Effector memory CD4-positive, alpha-beta T cell (primary cell): ENCODE data around the gene DGAT2.
"Not testable (repeated sequence)": the region's sequence is repeated elsewhere in the genome, so short reads cannot be mapped to it uniquely, and the experiment has no call there.

Source experiments
- DNase-seq, 3 donors: peaks; one replicate each; pipeline ENCODE4 v3.0.0-alpha.2; 2020
- H3K27ac ChIP-seq: 2 replicates; pipeline ENCODE4 v1.7.0; 2013; ENCODE audit warnings: mild to moderate bottlenecking, low read length, moderate library complexity; ENCODE audit not compliant: insufficient read depth, poor library complexity, severe bottlenecking
- H3K27me3 ChIP-seq: replicated peaks from 2 replicates; pipeline ENCODE4 v1.7.0; 2013; ENCODE audit warnings: mild to moderate bottlenecking, low read length; ENCODE audit not compliant: insufficient read depth, control insufficient read depth, poor library complexity, severe bottlenecking
- H3K36me3 ChIP-seq: 2 replicates; pipeline ENCODE4 v1.7.0; 2013; ENCODE audit warnings: mild to moderate bottlenecking, low read length, moderate library complexity; ENCODE audit not compliant: control insufficient read depth, insufficient read depth
- H3K4me1 ChIP-seq: 2 replicates; pipeline ENCODE4 v1.7.0; 2013; ENCODE audit warnings: low read length, mild to moderate bottlenecking; ENCODE audit not compliant: control insufficient read depth, insufficient read depth, poor library complexity, severe bottlenecking
- H3K4me3 ChIP-seq: 2 replicates; pipeline ENCODE4 v1.7.0; 2013; ENCODE audit warnings: low read length, low read depth, mild to moderate bottlenecking; ENCODE audit not compliant: insufficient read depth, poor library complexity, severe bottlenecking
- H3K9me3 ChIP-seq: 2 replicates; pipeline ENCODE4 v1.7.0; 2013; ENCODE audit warnings: mild to moderate bottlenecking, low read length, moderate library complexity; ENCODE audit not compliant: control insufficient read depth

DGAT2 gene

DNA sequence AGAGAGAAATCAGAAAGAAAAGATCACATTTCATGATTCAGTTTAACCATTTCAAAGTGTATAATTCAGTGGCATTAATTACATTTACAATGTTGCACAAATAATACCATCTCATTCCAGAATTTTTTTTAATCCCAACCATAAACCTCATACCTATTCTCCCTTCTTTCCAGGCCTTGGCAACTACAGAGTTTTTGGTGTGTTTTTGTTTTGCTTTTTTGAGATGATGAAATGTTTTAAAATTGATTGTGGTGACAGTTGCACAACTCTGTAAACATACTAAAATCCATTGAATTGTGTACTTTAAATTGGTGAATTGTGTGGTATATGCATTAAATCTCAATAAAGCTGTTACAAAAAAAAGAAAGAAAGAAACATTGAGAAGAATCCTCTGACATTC, 13.6 kb upstream of the DGAT2 start:
- DNase-seq, H3K4me3 ChIP-seq, H3K36me3 ChIP-seq, H3K27me3 ChIP-seq, H3K4me1 ChIP-seq, H3K27ac ChIP-seq, H3K9me3 ChIP-seq: not testable (repeated sequence)

DNA sequence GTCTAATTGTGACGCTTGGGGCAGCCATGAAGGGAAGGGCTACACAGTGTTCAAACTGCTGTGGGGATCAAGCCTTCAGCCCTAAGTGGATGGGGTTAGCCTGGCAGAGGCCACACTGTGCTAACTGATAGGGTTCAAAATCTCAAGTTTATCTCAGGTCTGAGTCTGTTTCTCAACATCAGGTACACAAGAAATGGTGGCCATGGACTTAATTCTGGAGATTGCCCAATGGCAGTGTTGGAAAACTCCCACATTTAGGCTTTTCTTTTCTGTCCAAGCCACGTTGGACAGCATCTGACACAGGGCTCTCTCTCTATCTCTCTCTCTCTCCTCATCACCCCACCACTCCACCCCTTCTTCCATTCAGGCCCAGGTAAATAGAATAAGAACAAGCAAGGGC, 10.9 kb upstream of the DGAT2 start:
- no peak for DNase-seq
- Histone ChIP-seq H3K4me3 (no peak overlapping the region), H3K27ac (no peak overlapping the region), H3K27me3 (no peaks in the 10 kb centered on the region), H3K4me1 (no peaks in the 10 kb centered on the region), H3K9me3 (no peaks in the 10 kb centered on the region), H3K36me3 (no peaks in the 10 kb centered on the region)

DNA sequence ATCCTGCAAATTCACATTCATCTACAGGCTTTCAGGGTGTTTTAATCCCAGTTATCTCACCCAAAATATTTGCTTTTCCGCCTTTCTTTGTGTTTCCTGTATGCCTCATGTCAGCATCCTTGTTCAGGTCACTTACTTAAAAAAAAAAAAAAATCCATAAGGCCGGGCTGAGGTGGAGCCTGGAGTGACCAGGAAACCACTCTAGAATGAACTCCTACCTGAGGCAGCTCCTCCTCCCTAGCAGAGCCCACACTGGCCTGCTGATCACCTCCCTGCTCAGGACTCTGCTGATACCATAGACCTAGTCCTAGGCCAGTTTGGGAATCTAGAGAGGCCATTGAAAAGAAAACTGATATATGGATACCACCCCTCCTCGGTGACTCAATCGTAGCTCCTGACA, 8.7 kb upstream of the DGAT2 start:
- Histone ChIP-seq H3K36me3 (no peaks in the 10 kb centered on the region), H3K9me3 (no peaks in the 10 kb centered on the region), H3K4me1 (no peaks in the 10 kb centered on the region), H3K27me3 (no peaks in the 10 kb centered on the region), H3K4me3 (no peak overlapping the region), H3K27ac (no peak overlapping the region)
- DNase-seq, result no peak

DNA sequence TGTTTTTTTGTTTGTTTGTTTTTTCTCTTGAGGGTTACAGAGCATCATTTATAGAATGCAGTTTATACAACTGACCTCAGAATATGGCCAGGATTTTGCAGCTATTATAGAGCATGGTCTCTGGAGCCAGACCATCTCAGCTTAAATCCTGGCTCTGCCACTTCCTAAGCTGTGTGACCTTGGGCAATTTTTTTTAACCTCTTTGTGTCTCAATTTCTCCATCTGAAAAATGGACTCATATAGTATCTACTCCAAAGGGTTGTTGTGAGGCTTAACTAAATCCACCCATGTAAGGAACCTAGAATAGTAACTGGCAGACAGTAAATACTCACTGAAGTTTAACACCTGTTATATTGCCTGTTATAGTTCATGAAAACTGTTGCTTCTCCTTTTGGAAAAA, 8.3 kb upstream of the DGAT2 start:
- DNase-seq, result no peak
- no peaks in the 10 kb centered on the region for H3K36me3 ChIP-seq
- H3K4me1 ChIP-seq, result no peaks in the 10 kb centered on the region
- no peak overlapping the region for H3K4me3 ChIP-seq
- H3K9me3 ChIP-seq, result no peaks in the 10 kb centered on the region
- no peak overlapping the region for H3K27ac ChIP-seq
- H3K27me3 ChIP-seq, result no peaks in the 10 kb centered on the region

DNA sequence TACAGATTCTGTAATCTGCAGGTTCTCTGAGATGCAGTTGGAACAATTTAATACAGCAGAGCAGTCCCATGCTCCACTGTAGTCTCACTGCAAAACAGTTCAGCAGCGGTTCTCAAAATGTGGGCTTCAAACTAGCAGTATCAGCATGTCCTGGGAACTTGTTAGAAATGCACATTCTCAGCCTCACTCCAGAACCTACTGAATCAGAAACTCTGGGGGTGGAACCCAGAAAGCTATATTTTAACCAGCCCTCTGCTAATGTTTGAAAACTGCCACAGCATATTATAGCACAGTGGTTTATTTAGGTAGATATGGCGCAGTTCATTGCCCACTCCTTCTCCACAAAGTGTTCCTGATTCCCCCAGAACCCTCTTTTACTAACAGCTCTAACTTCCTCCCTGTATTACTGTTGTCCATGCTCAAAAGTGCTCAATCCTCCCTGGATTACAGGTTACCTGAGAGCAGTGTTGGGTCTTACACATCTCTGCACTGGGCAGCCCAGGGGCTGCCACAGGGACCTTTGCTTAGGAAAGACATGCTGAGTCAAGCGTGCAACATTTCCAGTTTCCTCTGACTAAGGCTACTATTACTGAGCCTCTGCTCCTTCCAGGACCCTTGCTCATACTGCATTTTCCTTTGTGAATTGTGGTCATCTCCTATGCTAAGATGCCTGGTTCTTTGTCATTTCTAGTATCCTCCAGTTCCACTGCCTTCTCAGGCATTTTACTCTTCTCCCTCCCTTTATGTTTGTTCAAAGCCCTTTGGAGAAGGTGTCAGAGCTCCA, 7.7 kb upstream of the DGAT2 start:
- Histone ChIP-seq H3K4me1 (no peaks in the 10 kb centered on the region), H3K9me3 (no peaks in the 10 kb centered on the region), H3K36me3 (no peaks in the 10 kb centered on the region), H3K27me3 (no peaks in the 10 kb centered on the region), H3K4me3 (no peak overlapping the region), H3K27ac (no peak overlapping the region)
- DNase-seq, result no peak

DNA sequence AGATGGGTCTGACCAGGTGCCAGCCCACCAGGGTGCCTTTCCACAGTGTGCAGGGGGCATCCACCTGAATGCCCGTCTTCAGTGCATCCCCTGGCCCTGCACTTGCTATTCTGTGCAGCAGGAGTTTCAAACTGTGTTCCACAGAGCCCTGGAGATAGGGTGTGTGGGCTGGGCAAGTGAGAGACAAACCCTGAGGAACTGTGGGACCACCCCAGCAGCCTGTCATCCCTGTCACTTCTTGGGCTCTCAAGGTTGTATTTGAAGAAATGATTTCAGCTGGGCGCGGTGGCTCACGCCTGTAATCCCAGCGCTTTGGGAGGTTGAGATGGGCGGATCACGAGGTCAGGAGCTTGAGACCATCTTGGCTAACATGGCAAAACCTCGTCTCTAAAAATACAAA, 6.4 kb upstream of the DGAT2 start:
- Histone ChIP-seq H3K4me3 (no peak overlapping the region), H3K27ac (no peak overlapping the region), H3K36me3 (no peaks in the 10 kb centered on the region), H3K27me3 (no peaks in the 10 kb centered on the region), H3K9me3 (no peaks in the 10 kb centered on the region), H3K4me1 (no peaks in the 10 kb centered on the region)
- no peak for DNase-seq

DNA sequence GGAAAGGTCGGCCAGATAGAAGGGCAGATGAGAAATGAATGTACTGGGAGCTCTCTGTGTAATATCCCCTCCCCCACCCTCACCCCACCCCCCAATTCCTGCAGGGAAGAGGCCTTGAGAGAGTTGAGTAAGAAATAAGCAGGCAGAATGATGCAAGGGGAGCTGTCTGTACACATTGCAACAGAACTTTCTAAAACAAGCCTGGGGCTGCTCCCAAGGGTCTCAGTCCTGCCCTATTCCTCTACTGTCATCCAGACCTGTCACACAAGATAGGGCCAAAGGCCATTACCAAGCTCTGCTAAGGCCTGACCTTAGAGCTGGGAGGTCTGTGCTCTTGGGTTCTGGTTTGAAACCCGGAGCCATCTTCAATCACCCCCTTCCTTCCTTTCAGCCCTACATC, 5.7 kb upstream of the DGAT2 start:
- no peaks in the 10 kb centered on the region for H3K9me3 ChIP-seq

DNA sequence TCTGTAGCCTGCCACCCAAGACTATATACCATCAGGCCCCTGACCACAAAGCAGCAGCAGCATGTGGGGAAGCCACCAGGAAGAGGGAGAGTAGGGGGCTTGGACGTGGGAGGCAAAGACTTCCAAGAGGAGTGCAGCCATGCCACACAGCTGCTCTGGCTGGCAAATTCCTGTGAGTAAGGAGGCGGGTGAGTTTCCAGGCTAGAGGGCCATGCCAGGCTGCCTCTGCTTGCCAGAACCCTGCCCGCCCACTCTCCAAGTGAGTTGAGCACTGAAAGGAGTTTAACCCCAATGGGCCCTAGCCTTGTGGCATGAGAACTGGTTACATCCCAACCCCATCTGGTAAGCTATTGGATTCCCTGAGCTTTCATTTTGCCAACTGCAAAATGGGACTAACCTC, 4.7 kb upstream of the DGAT2 start:
- H3K36me3 ChIP-seq, result no peaks in the 10 kb centered on the region
- H3K4me3 ChIP-seq, result no peak overlapping the region
- no peak overlapping the region for H3K27ac ChIP-seq
- H3K27me3 ChIP-seq, result peaks cover 3% of the 10 kb centered on the region
- no peak for DNase-seq
- no peaks in the 10 kb centered on the region for H3K9me3 ChIP-seq
- peaks cover 11% of the 10 kb centered on the region for H3K4me1 ChIP-seq

More for the DNA sequence above, 5.7 kb upstream of the DGAT2 start:
- H3K4me1 ChIP-seq, result peaks cover 2% of the 10 kb centered on the region
- H3K36me3 ChIP-seq, result no peaks in the 10 kb centered on the region
- H3K4me3 ChIP-seq, result no peak overlapping the region
- no peaks in the 10 kb centered on the region for H3K27me3 ChIP-seq
- DNase-seq, result no peak
- no peak overlapping the region for H3K27ac ChIP-seq

DNA sequence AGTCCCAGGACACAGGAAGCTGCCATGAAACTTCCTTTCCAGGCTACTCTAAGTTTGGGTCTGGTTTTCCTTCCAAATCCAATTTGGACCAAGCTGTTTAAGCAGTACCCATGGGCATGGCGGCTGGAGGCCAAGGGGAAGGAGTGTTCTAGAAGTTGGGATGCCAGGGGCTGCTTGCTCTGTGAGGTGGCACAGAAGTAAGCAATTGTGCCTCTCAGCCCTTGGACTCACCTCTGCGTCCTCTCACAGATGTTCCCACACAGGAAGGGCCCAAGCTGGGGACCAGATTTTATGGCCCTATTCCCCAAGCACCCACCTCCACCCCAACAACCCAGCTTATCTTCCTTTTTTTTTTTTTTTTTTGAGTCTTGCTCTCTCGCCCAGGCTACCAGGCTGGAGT, 3.5 kb upstream of the DGAT2 start:
- peaks cover 18% of the 10 kb centered on the region for H3K4me1 ChIP-seq
- no peak for DNase-seq

DNA sequence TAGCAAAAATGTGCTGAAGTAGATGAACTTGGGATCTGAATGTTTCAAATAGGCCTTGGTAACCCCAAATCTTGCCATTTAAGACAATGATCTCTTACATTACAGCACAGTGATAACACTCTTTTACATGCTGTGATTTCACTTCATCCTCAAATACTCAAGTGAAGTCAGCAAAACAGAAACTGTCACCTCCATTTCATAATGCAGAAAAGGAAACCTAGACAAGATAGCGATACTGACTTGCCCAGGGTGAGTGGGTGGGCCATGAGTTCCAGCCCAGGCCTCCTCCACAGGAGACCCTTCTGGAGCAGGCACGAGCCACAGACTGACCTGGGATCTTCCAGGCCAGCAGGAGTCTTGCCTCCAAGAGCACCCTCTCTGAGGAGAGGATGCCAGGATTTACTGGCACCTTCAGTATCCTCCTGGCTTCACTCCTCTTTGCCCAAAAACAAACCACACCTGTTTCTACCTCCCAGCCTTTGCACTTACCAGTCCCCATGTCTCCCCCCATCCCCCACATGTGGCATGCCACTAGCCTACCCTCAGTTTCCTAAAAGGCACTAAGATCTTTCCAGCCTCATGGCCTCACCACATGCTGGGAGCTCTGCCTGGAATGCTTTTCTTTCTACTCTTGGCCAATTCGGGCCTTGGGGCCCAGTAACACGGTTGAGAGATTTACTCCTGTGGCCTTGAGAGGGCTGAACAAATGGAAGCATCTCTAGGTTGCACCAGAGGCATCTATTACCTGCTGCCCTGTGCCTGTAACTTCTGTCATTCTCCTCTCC, 1.9 kb upstream of the DGAT2 start:
- DNase-seq, result no peak

More for the DNA sequence above, 3.5 kb upstream of the DGAT2 start:
- peaks cover 6% of the 10 kb centered on the region for H3K27me3 ChIP-seq
- H3K4me3 ChIP-seq, result no peak overlapping the region
- no peaks in the 10 kb centered on the region for H3K36me3 ChIP-seq
- H3K9me3 ChIP-seq, result no peaks in the 10 kb centered on the region
- H3K27ac ChIP-seq, result no peak overlapping the region

More for the DNA sequence above, 1.9 kb upstream of the DGAT2 start:
- H3K4me3 ChIP-seq, result no peak overlapping the region
- H3K27ac ChIP-seq, result no peak overlapping the region
- peaks cover 18% of the 10 kb centered on the region for H3K4me1 ChIP-seq
- H3K27me3 ChIP-seq, result peaks cover 6% of the 10 kb centered on the region
- H3K9me3 ChIP-seq, result no peaks in the 10 kb centered on the region
- H3K36me3 ChIP-seq, result no peaks in the 10 kb centered on the region
